Tibial artery (tissue), 4 donors: ENCODE measurements around the gene ADCY3.

Source experiments
- DNase-seq, 2 donors: peaks; one replicate each; pipeline ENCODE4 v3.0.0-alpha.2; 2019
- H3K27ac ChIP-seq, 2 donors: fragments of 200-600 bp; sonication (generic) in 1 of 2; 1 replicate in 1 of 2; 2 replicates in 1 of 2; pipeline ENCODE4 v1.5.1; 2018 to 2019; ENCODE audit warnings: mild to moderate bottlenecking in 1 of 2
- H3K27me3 ChIP-seq, 2 donors: fragments of 200-600 bp; sonication (generic) in 1 of 2; one replicate each; pipeline versions ENCODE4 v1.5.1 to v1.6.0; 2016 to 2019
- H3K36me3 ChIP-seq, 3 donors: fragments of 200-600 bp; sonication (generic) in 2 of 3; one replicate each; pipeline ENCODE4 v1.5.1; 2016 to 2019; ENCODE audit warnings: mild to moderate bottlenecking in 2 of 3
- H3K4me1 ChIP-seq, 4 donors: fragments of 200-600 bp; sonication (generic) in 2 of 4; 1 replicate in 3 of 4; 2 replicates in 1 of 4; pipeline ENCODE4 v1.5.1; 2016 to 2019
- H3K4me3 ChIP-seq, 2 donors: fragments of 200-600 bp; sonication (generic) in 1 of 2; 1 replicate in 1 of 2; 2 replicates in 1 of 2; pipeline ENCODE4 v1.5.1; 2018 to 2019; ENCODE audit warnings: mild to moderate bottlenecking in 2 of 2
- H3K9me3 ChIP-seq, 3 donors: fragments of 200-600 bp; sonication (generic) in 1 of 3; one replicate each; pipeline ENCODE4 v1.5.1; 2016 to 2019
- intact Hi-C: fragments of 100-400 bp; cut with DNase I; formaldehyde crosslinking; loops from one replicate; pipeline ENCODE4 v1.15.0; 2023; ENCODE audit warnings: low total_unique reads
- TF ChIP-seq, protein P1 (sequence below), 2 experiments: fragments of 200-600 bp in 1 of 2; fragments of 450-650 bp in 1 of 2; IDR thresholded peaks; one replicate each; pipeline ENCODE4 v1.5.1; 2017 to 2019; ENCODE audit warnings: antibody characterized with exemption in 2 of 2, mild to moderate bottlenecking in 1 of 2, moderate library complexity in 1 of 2

ADCY3 gene

GRCh38 chr2:24874035-24874434, 46.0 kb downstream of the ADCY3 start:
- Histone ChIP-seq H3K36me3 (peaks cover 0 to 11% (median 0%) of the 10 kb centered on the region in 3 donors), H3K9me3 (no peaks in the 10 kb centered on the region), H3K4me3 (no peak overlapping the region), H3K27me3 (no peaks in the 10 kb centered on the region), H3K4me1 (peaks cover 0 to 34% (median 9%) of the 10 kb centered on the region in 4 donors), H3K27ac (no peak overlapping the region)
- no peak for DNase-seq
- TF ChIP-seq, protein P1, sequence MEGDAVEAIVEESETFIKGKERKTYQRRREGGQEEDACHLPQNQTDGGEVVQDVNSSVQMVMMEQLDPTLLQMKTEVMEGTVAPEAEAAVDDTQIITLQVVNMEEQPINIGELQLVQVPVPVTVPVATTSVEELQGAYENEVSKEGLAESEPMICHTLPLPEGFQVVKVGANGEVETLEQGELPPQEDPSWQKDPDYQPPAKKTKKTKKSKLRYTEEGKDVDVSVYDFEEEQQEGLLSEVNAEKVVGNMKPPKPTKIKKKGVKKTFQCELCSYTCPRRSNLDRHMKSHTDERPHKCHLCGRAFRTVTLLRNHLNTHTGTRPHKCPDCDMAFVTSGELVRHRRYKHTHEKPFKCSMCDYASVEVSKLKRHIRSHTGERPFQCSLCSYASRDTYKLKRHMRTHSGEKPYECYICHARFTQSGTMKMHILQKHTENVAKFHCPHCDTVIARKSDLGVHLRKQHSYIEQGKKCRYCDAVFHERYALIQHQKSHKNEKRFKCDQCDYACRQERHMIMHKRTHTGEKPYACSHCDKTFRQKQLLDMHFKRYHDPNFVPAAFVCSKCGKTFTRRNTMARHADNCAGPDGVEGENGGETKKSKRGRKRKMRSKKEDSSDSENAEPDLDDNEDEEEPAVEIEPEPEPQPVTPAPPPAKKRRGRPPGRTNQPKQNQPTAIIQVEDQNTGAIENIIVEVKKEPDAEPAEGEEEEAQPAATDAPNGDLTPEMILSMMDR (IDR thresholded peaks at IDR 0.05): no peak
- intact Hi-C loops: no loop called here

DNA sequence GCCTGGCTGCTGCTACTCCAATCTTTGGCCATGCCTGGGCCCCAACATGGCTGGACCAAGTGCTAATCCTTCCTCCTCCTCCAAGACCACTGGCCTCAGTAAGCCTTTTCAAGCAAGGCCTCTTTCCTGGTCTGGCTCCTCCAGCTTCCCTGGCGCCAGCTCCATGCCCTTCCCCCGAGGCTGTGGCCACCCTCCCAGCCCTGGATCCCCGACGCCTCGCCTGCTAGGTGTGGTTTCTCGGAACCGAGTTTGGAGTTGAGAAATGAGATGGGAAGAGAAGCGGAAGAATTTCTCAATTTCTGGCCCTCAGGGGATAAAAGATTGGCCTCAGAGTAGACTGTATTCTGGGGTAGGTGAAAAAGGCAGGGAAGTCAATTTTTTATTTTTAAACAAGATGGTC, 46.4 kb downstream of the ADCY3 start:
- Histone ChIP-seq H3K27ac (no peak overlapping the region), H3K36me3 (peaks cover 0 to 11% (median 0%) of the 10 kb centered on the region in 3 donors), H3K27me3 (no peaks in the 10 kb centered on the region), H3K4me3 (no peak overlapping the region), H3K9me3 (no peaks in the 10 kb centered on the region), H3K4me1 (peaks cover 0 to 34% (median 9%) of the 10 kb centered on the region in 4 donors)
- intact Hi-C loops: no loop called here
- no peak for DNase-seq
- TF ChIP-seq, protein P1 (IDR thresholded peaks at IDR 0.05): no peak

GRCh38 chr2:24872344-24873115, 47.5 kb downstream of the ADCY3 start:
- Histone ChIP-seq H3K27me3 (no peaks in the 10 kb centered on the region), H3K4me1 (peaks cover 0 to 34% (median 9%) of the 10 kb centered on the region in 4 donors), H3K9me3 (no peaks in the 10 kb centered on the region), H3K4me3 (no peak overlapping the region), H3K27ac (no peak overlapping the region), H3K36me3 (peaks cover 0 to 11% (median 0%) of the 10 kb centered on the region in 3 donors)
- intact Hi-C loops: no loop called here
- TF ChIP-seq, protein P1 (IDR thresholded peaks at IDR 0.05): no peak
- DNase-seq: no peak

- Histone ChIP-seq H3K36me3 (peaks cover 0 to 11% (median 0%) of the 10 kb centered on the region in 3 donors), H3K9me3 (no peaks in the 10 kb centered on the region), H3K4me1 (peaks cover 0 to 34% (median 9%) of the 10 kb centered on the region in 4 donors), H3K27me3 (no peaks in the 10 kb centered on the region), H3K4me3 (no peak overlapping the region), H3K27ac (no peak overlapping the region)
- DNase-seq: no peak
- intact Hi-C loops: no loop called here
- TF ChIP-seq, protein P1 (IDR thresholded peaks at IDR 0.05): no peak
Measured at GRCh38 chr2:24871852-24872333, 48.1 kb downstream of the ADCY3 start.

- Histone ChIP-seq H3K36me3 (peaks cover 0 to 11% (median 0%) of the 10 kb centered on the region in 3 donors), H3K4me1 (peaks cover 0 to 34% (median 9%) of the 10 kb centered on the region in 4 donors), H3K27me3 (no peaks in the 10 kb centered on the region), H3K9me3 (no peaks in the 10 kb centered on the region), H3K4me3 (no peak overlapping the region), H3K27ac (no peak overlapping the region)
- DNase-seq: no peak
- TF ChIP-seq, protein P1 (IDR thresholded peaks at IDR 0.05): no peak
- intact Hi-C loops: no loop called here
Measured at GRCh38 chr2:24870891-24871705, 48.9 kb downstream of the ADCY3 start.
